Activated CD4-positive, alpha-beta T cell treated with anti-CD3 and anti-CD28 coated beads for 24 hours (primary cell): Measurements from ENCODE around the gene FBXL7.

Experiments
- DNase-seq, 2 donors: peaks; one replicate each; pipeline ENCODE4 v3.0.0-alpha.2; 2020; ENCODE audit warnings: low read depth in 2 of 2

The FBXL7 gene

GRCh38 chr5:15711892-15712291, 211.9 kb downstream of the FBXL7 start:
- DNase-seq: no peak

GRCh38 chr5:15715535-15715934, 215.6 kb downstream of the FBXL7 start:
- no peak for DNase-seq

GRCh38 chr5:15715967-15716366, 216.0 kb downstream of the FBXL7 start:
- DNase-seq: no peak

- no peak for DNase-seq
Measured at GRCh38 chr5:15717001-15717400, 217.0 kb downstream of the FBXL7 start.

GRCh38 chr5:15718421-15719179, 218.6 kb downstream of the FBXL7 start:
- DNase-seq: no peak

GRCh38 chr5:15719784-15720183, 219.8 kb downstream of the FBXL7 start:
- no peak for DNase-seq

- no peak for DNase-seq
Measured at GRCh38 chr5:15720515-15720914, 220.5 kb downstream of the FBXL7 start.

GRCh38 chr5:15722305-15722704, 222.3 kb downstream of the FBXL7 start:
- no peak for DNase-seq

GRCh38 chr5:15727375-15727774, 227.4 kb downstream of the FBXL7 start:
- DNase-seq: no peak

GRCh38 chr5:15728811-15729210, 228.8 kb downstream of the FBXL7 start:
- no peak for DNase-seq

- DNase-seq: no peak
Measured at GRCh38 chr5:15731699-15732098, 231.7 kb downstream of the FBXL7 start.

- no peak for DNase-seq
Measured at GRCh38 chr5:15734058-15734457, 234.1 kb downstream of the FBXL7 start.

- no peak for DNase-seq
Measured at GRCh38 chr5:15737036-15737821, 237.2 kb downstream of the FBXL7 start.

GRCh38 chr5:15737871-15738664, 238.1 kb downstream of the FBXL7 start:
- no peak for DNase-seq

- no peak for DNase-seq
Measured at GRCh38 chr5:15740383-15740782, 240.4 kb downstream of the FBXL7 start.

- DNase-seq: no peak
Measured at GRCh38 chr5:15741591-15741990, 241.6 kb downstream of the FBXL7 start.

- no peak for DNase-seq
Measured at GRCh38 chr5:15746833-15747232, 246.9 kb downstream of the FBXL7 start.

GRCh38 chr5:15748266-15748665, 248.3 kb downstream of the FBXL7 start:
- no peak for DNase-seq

- DNase-seq: no peak
Measured at GRCh38 chr5:15752663-15753285, 252.8 kb downstream of the FBXL7 start.

GRCh38 chr5:15753752-15754151, 253.8 kb downstream of the FBXL7 start:
- DNase-seq: no peak

- DNase-seq: no peak
Measured at GRCh38 chr5:15757103-15757502, 257.1 kb downstream of the FBXL7 start.

GRCh38 chr5:15757619-15758018, 257.6 kb downstream of the FBXL7 start:
- no peak for DNase-seq
